HG02943 (cell line): Measurements from ENCODE around the gene PCDHB8.
"Not testable (repeated sequence)": the region's sequence is repeated elsewhere in the genome, so short reads cannot be mapped to it uniquely, and the experiment has no call there.

Experiments used
- ATAC-seq: cut with Tn5 transposase; IDR thresholded peaks from one replicate; pipeline ENCODE4 v1.9.1; 2021; ENCODE audit warnings: mild to moderate bottlenecking, low read depth, moderate library complexity; ENCODE audit not compliant: unreplicated experiment

The PCDHB8 gene

GRCh38 chr5:141224844-141225243 is 47.3 kb downstream of the PCDHB8 start:
- ATAC-seq = not testable (repeated sequence)

GRCh38 chr5:141225421-141225820 is 47.8 kb downstream of the PCDHB8 start:
- not testable (repeated sequence) for ATAC-seq
